A375 (cell line): ENCODE results near the gene TOP2A. TPM values are rescaled to one million over a fixed set of nuclear protein-coding genes. Genes with fewer than 3 reads are reported as not detected.

Experiments
- small RNA-seq: library from RNA; depleted of rRNA; stranded (forward); fragments of <200 nt; gene quantifications from one replicate; pipeline ENCODE3, GENCODE V24; 2014
- total RNA-seq: library from RNA; depleted of rRNA; stranded (reverse); fragments of >200 nt; shearing (Covaris generic); gene quantifications from 2 replicates; pipeline ENCODE4 v1.2.3, GENCODE V29; 2014; rRNA removed

The TOP2A gene, protein sequence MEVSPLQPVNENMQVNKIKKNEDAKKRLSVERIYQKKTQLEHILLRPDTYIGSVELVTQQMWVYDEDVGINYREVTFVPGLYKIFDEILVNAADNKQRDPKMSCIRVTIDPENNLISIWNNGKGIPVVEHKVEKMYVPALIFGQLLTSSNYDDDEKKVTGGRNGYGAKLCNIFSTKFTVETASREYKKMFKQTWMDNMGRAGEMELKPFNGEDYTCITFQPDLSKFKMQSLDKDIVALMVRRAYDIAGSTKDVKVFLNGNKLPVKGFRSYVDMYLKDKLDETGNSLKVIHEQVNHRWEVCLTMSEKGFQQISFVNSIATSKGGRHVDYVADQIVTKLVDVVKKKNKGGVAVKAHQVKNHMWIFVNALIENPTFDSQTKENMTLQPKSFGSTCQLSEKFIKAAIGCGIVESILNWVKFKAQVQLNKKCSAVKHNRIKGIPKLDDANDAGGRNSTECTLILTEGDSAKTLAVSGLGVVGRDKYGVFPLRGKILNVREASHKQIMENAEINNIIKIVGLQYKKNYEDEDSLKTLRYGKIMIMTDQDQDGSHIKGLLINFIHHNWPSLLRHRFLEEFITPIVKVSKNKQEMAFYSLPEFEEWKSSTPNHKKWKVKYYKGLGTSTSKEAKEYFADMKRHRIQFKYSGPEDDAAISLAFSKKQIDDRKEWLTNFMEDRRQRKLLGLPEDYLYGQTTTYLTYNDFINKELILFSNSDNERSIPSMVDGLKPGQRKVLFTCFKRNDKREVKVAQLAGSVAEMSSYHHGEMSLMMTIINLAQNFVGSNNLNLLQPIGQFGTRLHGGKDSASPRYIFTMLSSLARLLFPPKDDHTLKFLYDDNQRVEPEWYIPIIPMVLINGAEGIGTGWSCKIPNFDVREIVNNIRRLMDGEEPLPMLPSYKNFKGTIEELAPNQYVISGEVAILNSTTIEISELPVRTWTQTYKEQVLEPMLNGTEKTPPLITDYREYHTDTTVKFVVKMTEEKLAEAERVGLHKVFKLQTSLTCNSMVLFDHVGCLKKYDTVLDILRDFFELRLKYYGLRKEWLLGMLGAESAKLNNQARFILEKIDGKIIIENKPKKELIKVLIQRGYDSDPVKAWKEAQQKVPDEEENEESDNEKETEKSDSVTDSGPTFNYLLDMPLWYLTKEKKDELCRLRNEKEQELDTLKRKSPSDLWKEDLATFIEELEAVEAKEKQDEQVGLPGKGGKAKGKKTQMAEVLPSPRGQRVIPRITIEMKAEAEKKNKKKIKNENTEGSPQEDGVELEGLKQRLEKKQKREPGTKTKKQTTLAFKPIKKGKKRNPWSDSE (N-terminal part only)
- 127 and 132 TPM in 2 replicates for total RNA-seq

DNA sequence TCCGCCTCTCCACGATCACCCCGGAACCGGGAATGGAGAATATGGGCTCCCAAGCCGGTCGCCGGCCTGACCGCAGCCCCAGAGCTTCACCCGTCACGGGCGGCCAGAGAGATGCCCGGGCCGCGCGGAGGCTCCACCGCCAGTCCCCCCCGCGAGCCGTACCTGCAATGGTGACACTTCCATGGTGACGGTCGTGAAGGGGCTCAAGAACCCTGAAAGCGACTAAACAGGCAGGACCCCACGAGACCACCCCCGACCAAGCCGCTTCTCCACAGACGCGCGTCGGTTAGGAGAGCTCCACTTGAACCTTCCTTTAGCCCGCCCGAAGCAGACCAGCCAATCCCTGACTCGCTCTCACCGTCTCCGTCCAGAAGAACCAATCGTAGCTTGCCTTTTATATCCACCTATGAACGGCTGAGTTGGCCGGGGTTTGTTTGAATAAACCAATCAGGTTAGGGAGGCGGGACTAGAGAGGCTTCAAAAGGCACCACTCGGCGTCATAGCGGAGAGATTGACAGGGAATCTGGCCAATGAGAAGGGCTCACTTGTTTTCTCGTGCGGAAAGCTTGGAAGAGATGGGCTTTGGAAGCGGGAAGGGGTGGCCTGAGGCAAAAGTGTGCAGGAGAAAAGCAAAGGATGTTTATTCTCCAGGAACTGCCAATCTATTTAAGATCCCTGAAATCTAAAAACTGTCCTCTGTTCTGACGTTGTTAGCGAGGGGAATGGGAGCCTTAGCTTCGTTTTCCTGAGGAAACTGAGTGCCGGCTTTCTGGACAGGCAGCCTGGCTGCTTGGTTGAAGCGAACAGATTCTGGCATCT lies at the start of gene TOP2A:
Gene TOP2A, minus strand, starts transcription at position 288 of the 819 bp plus-strand sequence. Its CDS starts 105 bp downstream, at position 183.

DNA sequence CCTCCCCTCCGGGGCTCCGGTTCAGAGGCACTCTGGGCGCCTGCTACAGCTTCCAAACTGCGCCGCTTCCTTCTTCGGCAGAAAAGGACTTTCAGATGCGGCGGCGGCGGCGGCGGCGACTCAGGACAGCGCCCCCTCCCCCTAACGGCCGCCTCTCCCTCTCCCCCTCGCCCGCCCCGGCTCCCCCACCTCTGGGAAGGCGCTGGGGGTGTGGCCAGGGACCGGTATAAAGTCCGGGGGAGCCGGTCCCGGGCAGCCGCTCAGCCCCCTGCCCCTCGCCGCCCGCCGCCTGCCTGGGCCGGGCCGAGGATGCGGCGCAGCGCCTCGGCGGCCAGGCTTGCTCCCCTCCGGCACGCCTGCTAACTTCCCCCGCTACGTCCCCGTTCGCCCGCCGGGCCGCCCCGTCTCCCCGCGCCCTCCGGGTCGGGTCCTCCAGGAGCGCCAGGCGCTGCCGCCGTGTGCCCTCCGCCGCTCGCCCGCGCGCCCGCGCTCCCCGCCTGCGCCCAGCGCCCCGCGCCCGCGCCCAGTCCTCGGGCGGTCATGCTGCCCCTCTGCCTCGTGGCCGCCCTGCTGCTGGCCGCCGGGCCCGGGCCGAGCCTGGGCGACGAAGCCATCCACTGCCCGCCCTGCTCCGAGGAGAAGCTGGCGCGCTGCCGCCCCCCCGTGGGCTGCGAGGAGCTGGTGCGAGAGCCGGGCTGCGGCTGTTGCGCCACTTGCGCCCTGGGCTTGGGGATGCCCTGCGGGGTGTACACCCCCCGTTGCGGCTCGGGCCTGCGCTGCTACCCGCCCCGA lies 25.7 kb upstream of the TOP2A start, which contains the start of gene IGFBP4:
Gene IGFBP4, plus strand, starts transcription at position 255 of the 792 bp plus-strand sequence. Its CDS starts 286 bp downstream, at position 541.

DNA sequence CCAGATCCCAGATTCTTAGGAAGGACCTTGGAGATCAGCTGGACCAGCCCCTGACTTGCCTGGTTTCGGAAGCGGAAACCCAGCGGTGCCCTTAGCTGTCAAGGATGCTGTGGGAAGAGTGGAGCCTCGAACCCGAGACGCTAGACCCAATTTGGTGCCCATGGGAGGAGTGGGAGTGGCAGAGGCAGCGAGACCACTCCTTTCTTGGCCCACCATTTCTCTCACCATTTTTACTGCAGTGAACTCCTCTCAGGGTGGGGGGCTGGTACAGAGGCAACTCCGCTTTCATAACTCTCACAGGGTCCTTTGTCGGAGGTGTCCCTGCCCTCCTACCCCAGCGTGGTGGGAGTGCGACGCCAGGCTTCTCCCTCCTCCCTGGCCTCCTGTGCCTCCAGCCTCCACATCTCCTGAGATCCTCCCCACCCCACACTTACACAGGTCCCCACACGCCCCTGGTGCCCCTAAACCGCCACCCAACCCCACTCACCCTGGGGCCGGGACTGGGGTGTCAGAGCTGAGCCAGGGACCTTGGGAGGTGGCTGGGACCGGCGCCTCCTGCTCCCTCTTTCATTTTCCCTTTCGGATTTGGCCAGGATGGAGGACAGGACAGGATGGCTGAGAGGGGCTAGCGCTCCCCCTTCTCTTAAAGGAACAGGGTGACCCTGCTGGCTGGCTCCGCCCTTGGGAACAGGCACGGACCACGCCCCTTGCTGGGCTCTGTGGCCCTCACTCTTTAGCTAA lies 53.4 kb downstream of the TOP2A start, which contains the start of gene GJD3:
Gene GJD3, minus strand, starts transcription at position 617 of the 741 bp plus-strand sequence. CDS start 922 bp downstream, outside the sequence.

Small RNA genes lying within 50 kb of the gene (small RNA-seq; reads per million reads assigned to genes)
- gene RF00019 = not detected
- not detected for gene RNA5SP441

Other genes with a start within 250 kb of the TOP2A start
- gene RAPGEFL1, start 240.4 kb downstream of the TOP2A start, total RNA-seq = 7.0 TPM in 2 replicates
- 6.4 and 7.5 TPM in 2 replicates for gene WIPF2, start 198.6 kb downstream of the TOP2A start, total RNA-seq
- gene CDC6, start 130.0 kb downstream of the TOP2A start, total RNA-seq = 57.0 and 70.6 TPM in 2 replicates
- gene RARA, start 108.7 kb downstream of the TOP2A start, total RNA-seq = 32.1 and 32.5 TPM in 2 replicates
- gene GJD3, start 53.2 kb downstream of the TOP2A start, total RNA-seq = not detected in 2 replicates
- 40.4 and 43.1 TPM in 2 replicates for gene IGFBP4, start 25.6 kb upstream of the TOP2A start, total RNA-seq
- gene TNS4, start 83.7 kb upstream of the TOP2A start, total RNA-seq = 0.08 and 0.27 TPM in 2 replicates
- not detected in 2 replicates for gene CCR7, start 147.6 kb upstream of the TOP2A start, total RNA-seq
- 90.3 and 93.7 TPM in 2 replicates for gene SMARCE1, start 229.9 kb upstream of the TOP2A start, total RNA-seq
- gene KRT222, start 247.3 kb upstream of the TOP2A start, total RNA-seq = not detected in 2 replicates